GM18907 (cell line): Measurements from ENCODE around the gene PDE7B.
"Not testable (repeated sequence)": the region's sequence is repeated elsewhere in the genome, so short reads cannot be mapped to it uniquely, and the experiment has no call there.

Source experiments
- ATAC-seq: cut with Tn5 transposase; IDR thresholded peaks from one replicate; pipeline ENCODE4 v1.9.1; 2021; ENCODE audit warnings: mild to moderate bottlenecking, moderate library complexity; ENCODE audit not compliant: unreplicated experiment

PDE7B gene

DNA sequence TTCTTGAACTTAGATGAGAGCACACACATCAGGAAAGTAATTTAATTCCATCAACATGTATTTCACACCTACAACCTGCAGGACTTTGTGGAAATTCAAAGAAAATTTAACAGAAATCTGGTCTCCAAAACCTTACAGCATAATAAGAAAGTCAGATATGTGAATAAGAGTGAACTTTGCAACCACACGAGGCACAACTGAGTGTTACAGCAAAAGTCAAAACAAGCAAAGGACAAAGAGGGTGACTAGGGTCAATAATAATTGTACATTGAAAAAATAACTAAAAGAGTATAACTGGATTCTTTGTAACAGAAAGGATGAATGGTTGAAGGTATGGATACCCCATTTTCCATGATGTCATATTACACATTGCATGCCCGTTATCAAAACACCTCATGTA lies 284.8 kb downstream of the PDE7B start:
- ATAC-seq = no peak

- no peak for ATAC-seq
Observed at GRCh38 chr6:136137008-136137692, 285.6 kb downstream of the PDE7B start.

GRCh38 chr6:136137739-136138402 lies 286.4 kb downstream of the PDE7B start:
- no peak for ATAC-seq

DNA sequence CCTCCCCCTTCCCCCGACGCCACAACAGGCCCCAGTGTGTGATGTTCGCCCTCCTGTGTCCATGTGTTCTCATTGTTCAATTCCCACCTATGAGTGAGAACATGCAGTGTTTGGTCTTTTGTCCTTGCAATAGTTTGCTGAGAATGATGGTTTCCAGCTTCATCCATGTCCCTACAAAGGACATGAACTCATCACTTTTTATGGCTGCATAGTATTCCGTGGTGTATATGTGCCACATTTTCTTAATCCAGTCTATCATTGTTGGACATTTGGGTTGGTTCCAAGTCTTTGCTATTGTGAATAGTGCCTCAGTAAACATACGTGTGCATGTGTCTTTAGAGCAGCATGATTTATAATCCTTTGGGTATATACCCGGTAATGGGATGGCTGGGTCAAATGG lies 287.6 kb downstream of the PDE7B start:
- ATAC-seq = not testable (repeated sequence)

- ATAC-seq = no peak
Observed at GRCh38 chr6:136144251-136145023, 292.9 kb downstream of the PDE7B start.

DNA sequence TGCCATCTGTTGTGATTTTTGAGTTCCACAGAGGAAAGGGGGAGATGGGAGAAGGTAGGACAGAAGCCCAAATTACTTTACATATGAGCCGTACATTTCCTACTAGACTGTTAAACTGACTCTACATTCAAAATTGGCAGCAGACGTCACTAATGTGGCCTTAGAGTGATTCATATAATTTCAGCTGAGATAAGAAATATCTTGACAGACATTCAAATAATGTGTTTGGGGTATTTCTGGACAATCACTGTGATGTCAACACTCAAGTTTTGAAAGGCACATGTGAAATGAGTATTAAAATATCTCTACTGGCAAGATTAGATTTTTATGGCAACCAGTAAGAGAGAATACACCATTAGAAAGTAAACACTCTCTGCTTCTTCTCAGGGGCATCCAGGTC lies 294.6 kb downstream of the PDE7B start:
- ATAC-seq = no peak

GRCh38 chr6:136147342-136147741 lies 295.8 kb downstream of the PDE7B start:
- no peak for ATAC-seq

GRCh38 chr6:136148051-136148450 lies 296.6 kb downstream of the PDE7B start:
- no peak for ATAC-seq

GRCh38 chr6:136148523-136148922 lies 297.0 kb downstream of the PDE7B start:
- ATAC-seq = no peak

DNA sequence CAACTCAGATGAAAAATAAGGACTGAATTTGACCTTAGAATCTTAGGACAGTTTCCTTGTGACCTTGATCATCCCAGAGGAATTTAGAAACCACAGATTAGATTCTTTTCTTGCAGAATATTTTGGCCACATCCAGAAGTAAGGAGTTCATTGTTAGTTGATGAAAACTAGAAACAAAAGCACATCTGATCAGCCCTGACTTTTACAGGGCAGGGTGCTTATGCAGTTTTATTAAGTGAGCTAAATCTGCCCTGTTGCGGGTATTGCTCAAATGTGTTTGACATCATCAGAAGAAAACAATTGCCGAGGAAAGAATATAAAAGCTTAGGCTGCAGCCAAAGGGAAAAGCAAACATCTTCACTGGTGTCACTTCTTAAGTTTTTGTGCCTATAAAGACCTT lies 297.8 kb downstream of the PDE7B start:
- ATAC-seq = no peak

DNA sequence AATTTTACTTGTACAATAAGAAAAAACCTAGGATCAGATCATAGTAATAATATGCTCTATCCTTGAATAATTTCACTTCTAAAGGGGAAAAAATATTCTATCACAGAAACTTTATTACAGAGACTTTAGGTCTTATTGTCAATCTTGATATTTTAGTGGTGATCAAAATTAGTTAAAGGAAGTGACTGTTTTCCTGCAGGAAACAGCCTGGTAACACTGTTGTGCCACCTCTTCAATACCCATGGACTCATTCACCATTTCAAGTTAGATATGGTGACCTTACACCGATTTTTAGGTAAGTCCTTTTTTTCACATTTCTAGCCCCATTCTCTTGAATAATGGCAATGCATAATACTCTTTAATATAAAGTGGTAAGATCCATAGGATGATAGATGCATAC lies 299.5 kb downstream of the PDE7B start:
- ATAC-seq = no peak

DNA sequence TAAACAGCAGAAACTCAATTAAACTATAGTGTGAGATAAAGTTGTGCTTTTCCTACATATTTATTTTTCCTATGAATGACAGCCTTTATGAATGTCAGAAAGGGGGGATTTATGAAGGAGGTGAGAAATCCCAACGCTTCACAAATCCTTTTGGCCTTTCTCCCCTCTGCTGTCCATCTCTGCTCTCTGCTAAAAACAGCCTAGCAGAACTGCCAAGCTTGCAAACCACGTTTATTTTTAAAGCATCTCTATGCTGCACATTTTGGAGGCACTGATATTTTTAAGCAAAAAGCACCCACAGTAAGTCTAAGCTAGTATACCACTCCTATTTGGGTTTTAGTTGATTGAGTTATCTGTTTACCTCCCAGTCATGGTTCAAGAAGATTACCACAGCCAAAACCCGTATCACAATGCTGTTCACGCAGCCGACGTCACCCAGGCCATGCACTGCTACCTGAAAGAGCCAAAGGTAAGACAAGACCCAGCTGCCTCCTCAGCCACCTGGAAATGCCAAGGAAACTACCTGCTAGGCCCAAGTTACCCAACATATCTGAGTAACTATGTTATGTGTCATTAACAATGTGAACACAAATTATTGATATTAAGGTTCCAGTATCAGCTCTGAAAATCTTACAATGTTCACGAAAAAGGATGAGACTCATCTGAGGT lies 302.3 kb downstream of the PDE7B start:
- ATAC-seq = no peak

DNA sequence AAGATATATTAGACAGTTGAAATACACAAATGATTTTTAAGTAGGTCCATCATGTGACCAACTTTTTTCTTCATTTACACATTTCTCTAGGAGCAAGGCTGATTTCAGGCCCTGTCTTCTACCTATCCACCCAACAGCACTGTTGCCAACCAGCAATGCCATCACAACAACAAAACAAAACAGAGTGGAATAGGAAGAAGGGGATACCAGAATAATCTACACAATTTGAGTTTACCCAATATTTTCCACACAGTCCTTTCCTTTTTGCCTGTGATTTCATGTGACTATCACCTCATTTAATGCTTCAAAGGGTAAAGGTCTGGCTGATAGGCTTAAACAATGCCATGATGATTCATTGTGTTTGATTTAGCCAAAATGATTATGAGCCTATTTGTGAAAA lies 303.7 kb downstream of the PDE7B start:
- ATAC-seq = no peak

- no peak for ATAC-seq
Observed at GRCh38 chr6:136157743-136158142, 306.2 kb downstream of the PDE7B start.

DNA sequence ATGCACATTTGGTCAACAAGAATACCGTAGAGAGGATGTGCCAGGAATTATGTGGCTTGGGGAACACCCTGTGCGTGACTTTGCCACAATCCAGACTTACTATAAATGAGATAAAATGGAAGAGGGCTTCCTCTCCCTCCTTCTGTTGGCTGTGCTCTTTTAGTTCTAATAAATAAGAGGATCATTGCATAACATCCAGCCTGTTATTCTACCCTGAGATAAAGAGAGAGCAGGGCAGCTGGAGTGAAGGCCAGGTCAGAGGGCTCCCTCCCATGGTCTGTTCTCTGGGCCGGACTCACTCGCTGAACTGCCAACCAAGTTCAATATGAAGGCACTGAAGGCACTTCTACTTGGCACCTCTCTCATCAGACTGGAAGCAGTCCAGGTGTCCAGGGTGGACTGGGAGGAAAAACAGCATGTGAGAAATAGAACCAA lies 306.9 kb downstream of the PDE7B start:
- no peak for ATAC-seq

- ATAC-seq = no peak
Observed at GRCh38 chr6:136158971-136159370, 307.5 kb downstream of the PDE7B start.

GRCh38 chr6:136160250-136160649 lies 308.7 kb downstream of the PDE7B start:
- ATAC-seq = no peak

- no peak for ATAC-seq
Observed at GRCh38 chr6:136161950-136162349, 310.4 kb downstream of the PDE7B start.

GRCh38 chr6:136163260-136163659 lies 311.8 kb downstream of the PDE7B start:
- ATAC-seq = no peak

DNA sequence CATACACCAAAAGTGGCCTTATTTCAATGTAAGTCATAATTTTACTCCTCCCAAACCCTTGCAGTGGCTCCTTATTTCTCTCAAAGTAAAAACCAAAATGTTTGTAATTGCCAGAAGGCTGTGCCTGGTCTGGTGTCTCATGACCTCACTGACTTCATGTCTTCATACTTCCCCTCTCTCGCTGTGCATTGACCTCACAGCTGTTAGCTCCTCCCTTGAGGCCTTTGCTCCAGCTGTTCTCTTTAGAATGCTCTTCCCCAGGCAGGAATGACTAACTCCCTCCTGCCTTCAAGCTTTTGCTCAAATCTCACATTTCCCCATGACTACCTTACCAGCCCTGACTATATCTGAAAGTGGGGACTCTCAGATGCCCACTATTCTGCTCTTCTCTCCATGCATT lies 315.3 kb downstream of the PDE7B start:
- ATAC-seq = no peak

- ATAC-seq = no peak
Observed at GRCh38 chr6:136169394-136170148, 318.1 kb downstream of the PDE7B start.
